Neural progenitor cell (in vitro differentiated cells): ENCODE measurements around the gene KRT35. TPM values are rescaled to one million over a fixed set of nuclear protein-coding genes. Genes with fewer than 3 reads are reported as not detected.

Source experiments
- DNase-seq: peaks from one replicate; pipeline ENCODE4 v3.0.0-alpha.2; 2016; ENCODE audit warnings: low spot score
- H2AFZ ChIP-seq: fragments of 200-600 bp; sonication (generic); replicated peaks from 2 replicates; pipeline ENCODE4 v1.6.1; 2016; ENCODE audit warnings: antibody characterized with exemption
- H3F3A ChIP-seq: fragments of 200-600 bp; sonication (generic); 2 replicates; pipeline ENCODE4 v1.6.1; 2016; ENCODE audit warnings: antibody characterized with exemption, low read depth
- H3K27ac ChIP-seq: fragments of 200-600 bp; sonication (generic); 2 replicates; pipeline ENCODE4 v1.5.1; 2016; ENCODE audit warnings: mild to moderate bottlenecking
- H3K27me3 ChIP-seq: fragments of 200-600 bp; sonication (generic); 2 replicates; pipeline ENCODE4 v1.6.1; 2016; ENCODE audit warnings: mild to moderate bottlenecking, moderate library complexity
- H3K36me3 ChIP-seq: fragments of 200-600 bp; sonication (generic); 2 replicates; pipeline ENCODE4 v1.5.1; 2016
- H3K4me1 ChIP-seq: fragments of 200-600 bp; sonication (generic); 2 replicates; pipeline ENCODE4 v1.6.1; 2016; ENCODE audit warnings: mixed run types
- H3K4me2 ChIP-seq: fragments of 200-600 bp; sonication (generic); 2 replicates; pipeline ENCODE4 v1.6.1; 2016
- H3K4me3 ChIP-seq: fragments of 200-600 bp; sonication (generic); 2 replicates; pipeline ENCODE4 v1.5.1; 2016
- H3K79me2 ChIP-seq: fragments of 200-600 bp; sonication (generic); 2 replicates; pipeline ENCODE4 v1.6.1; 2016; ENCODE audit warnings: low read depth
- H3K9ac ChIP-seq: fragments of 200-600 bp; sonication (generic); 2 replicates; pipeline ENCODE4 v1.6.1; 2016
- H3K9me3 ChIP-seq: fragments of 200-600 bp; sonication (generic); 2 replicates; pipeline ENCODE4 v1.5.1; 2016; ENCODE audit warnings: low read depth
- H4K20me1 ChIP-seq: fragments of 200-600 bp; sonication (generic); 2 replicates; pipeline ENCODE4 v1.6.1; 2016; ENCODE audit warnings: low read depth
- H3K27ac Mint-ChIP-seq: 3 replicates; pipeline ENCODE4 v1.8.0; 2021; ENCODE audit warnings: mixed read lengths
- H3K27me3 Mint-ChIP-seq: 2 replicates; pipeline ENCODE4 v1.8.0; 2022; ENCODE audit warnings: low read depth, mild to moderate bottlenecking, inconsistent platforms, moderate library complexity, mixed read lengths; ENCODE audit not compliant: insufficient read depth
- H3K36me3 Mint-ChIP-seq: 3 replicates; pipeline ENCODE4 v1.8.0; 2021; ENCODE audit warnings: mixed read lengths
- H3K4me1 Mint-ChIP-seq: 3 replicates; pipeline ENCODE4 v1.8.0; 2021; ENCODE audit warnings: mixed read lengths
- H3K4me3 Mint-ChIP-seq: 3 replicates; pipeline ENCODE4 v1.8.0; 2021; ENCODE audit warnings: mild to moderate bottlenecking, moderate library complexity, mixed read lengths
- H3K9me3 Mint-ChIP-seq: 3 replicates; pipeline ENCODE4 v1.8.0; 2020; ENCODE audit warnings: mixed read lengths
- CTCF ChIP-seq: fragments of 200-600 bp; sonication (generic); IDR thresholded peaks from 2 replicates; pipeline ENCODE4 v1.5.1; 2017; ENCODE audit warnings: antibody characterized with exemption, mild to moderate bottlenecking
- EZH2 ChIP-seq: fragments of 200-600 bp; sonication (generic); IDR thresholded peaks from 2 replicates; pipeline ENCODE4 v1.6.1; 2017; ENCODE audit warnings: antibody characterized with exemption, mild to moderate bottlenecking, moderate library complexity
- EZH2phosphoT487 ChIP-seq: fragments of 200-600 bp; sonication (generic); IDR thresholded peaks from 2 replicates; pipeline ENCODE4 v1.6.1; 2017; ENCODE audit warnings: antibody characterized with exemption
- total RNA-seq: library from RNA; depleted of rRNA; stranded (reverse); fragments of >200 nt; gene quantifications from 2 replicates; pipeline ENCODE4 v1.2.3, GENCODE V29; 2015; ENCODE audit warnings: low replicate concordance

The KRT35 gene
- total RNA-seq, 1 donor from 2014 or later = not detected

GRCh38 chr17:41523225-41523593 is 42.3 kb upstream of the KRT35 start:
- TF ChIP-seq EZH2phosphoT487 = no peak
- TF ChIP-seq CTCF = no peak
- TF ChIP-seq EZH2 = no peak
- no peaks in the 10 kb centered on the region for H3K36me3 Mint-ChIP-seq
- H3K79me2 ChIP-seq = peaks cover 29% of the 10 kb centered on the region
- H4K20me1 ChIP-seq = peaks cover 45% of the 10 kb centered on the region
- no peaks in the 10 kb centered on the region for H3K9me3 ChIP-seq
- DNase-seq = no peak
- no peak overlapping the region for H3K27ac ChIP-seq
- no peak overlapping the region for H3K27ac Mint-ChIP-seq
- no peak overlapping the region for H2AFZ ChIP-seq
- H3K4me3 Mint-ChIP-seq = no peak overlapping the region
- H3K27me3 ChIP-seq = no peaks in the 10 kb centered on the region
- H3K9ac ChIP-seq = no peak overlapping the region
- H3K4me2 ChIP-seq = no peak overlapping the region
- H3K27me3 Mint-ChIP-seq = peaks cover 36% of the 10 kb centered on the region
- no peaks in the 10 kb centered on the region for H3K36me3 ChIP-seq
- H3F3A ChIP-seq = peaks cover 31% of the 10 kb centered on the region
- H3K4me1 ChIP-seq = peaks cover 11% of the 10 kb centered on the region
- H3K9me3 Mint-ChIP-seq = peaks cover 2% of the 10 kb centered on the region
- peaks cover 8% of the 10 kb centered on the region for H3K4me1 Mint-ChIP-seq
- H3K4me3 ChIP-seq = no peak overlapping the region

GRCh38 chr17:41522301-41523224 is 41.6 kb upstream of the KRT35 start:
- no peaks in the 10 kb centered on the region for H3K9me3 ChIP-seq
- no peaks in the 10 kb centered on the region for H3K27me3 ChIP-seq
- H3K27ac ChIP-seq = no peak overlapping the region
- no peak for TF ChIP-seq EZH2phosphoT487
- TF ChIP-seq EZH2 = no peak
- no peak for TF ChIP-seq CTCF
- H3K4me1 ChIP-seq = peaks cover 11% of the 10 kb centered on the region
- peaks cover 24% of the 10 kb centered on the region for H3K79me2 ChIP-seq
- Mint-ChIP-seq H3K4me1 (peaks cover 8% of the 10 kb centered on the region), H3K27ac (no peak overlapping the region), H3K27me3 (peaks cover 31% of the 10 kb centered on the region), H3K36me3 (no peaks in the 10 kb centered on the region), H3K9me3 (peaks cover 2% of the 10 kb centered on the region), H3K4me3 (no peak overlapping the region)
- no peak overlapping the region for H3K9ac ChIP-seq
- peaks cover 44% of the 10 kb centered on the region for H4K20me1 ChIP-seq
- peaks cover 31% of the 10 kb centered on the region for H3F3A ChIP-seq
- H3K36me3 ChIP-seq = no peaks in the 10 kb centered on the region
- H3K4me2 ChIP-seq = no peak overlapping the region
- no peak overlapping the region for H3K4me3 ChIP-seq
- H2AFZ ChIP-seq = no peak overlapping the region
- DNase-seq = no peak

GRCh38 chr17:41521574-41522261 is 40.8 kb upstream of the KRT35 start:
- TF ChIP-seq CTCF (no peak), EZH2 (no peak), EZH2phosphoT487 (no peak)
- Histone ChIP-seq H3K4me2 (no peak overlapping the region), H3K4me3 (no peak overlapping the region), H3K4me1 (peaks cover 10% of the 10 kb centered on the region), H3K9me3 (no peaks in the 10 kb centered on the region), H4K20me1 (peaks cover 36% of the 10 kb centered on the region), H3F3A (peaks cover 31% of the 10 kb centered on the region), H3K9ac (no peak overlapping the region), H3K79me2 (peaks cover 15% of the 10 kb centered on the region), H3K27ac (no peak overlapping the region), H2AFZ (no peak overlapping the region), H3K36me3 (no peaks in the 10 kb centered on the region), H3K27me3 (no peaks in the 10 kb centered on the region)
- no peaks in the 10 kb centered on the region for H3K36me3 Mint-ChIP-seq
- no peak overlapping the region for H3K4me3 Mint-ChIP-seq
- no peak overlapping the region for H3K27ac Mint-ChIP-seq
- H3K4me1 Mint-ChIP-seq = peaks cover 5% of the 10 kb centered on the region
- H3K9me3 Mint-ChIP-seq = peaks cover 2% of the 10 kb centered on the region
- peaks cover 26% of the 10 kb centered on the region for H3K27me3 Mint-ChIP-seq
- DNase-seq = no peak
